ENCODE data around the gene KDM1A.

The KDM1A gene

DNA sequence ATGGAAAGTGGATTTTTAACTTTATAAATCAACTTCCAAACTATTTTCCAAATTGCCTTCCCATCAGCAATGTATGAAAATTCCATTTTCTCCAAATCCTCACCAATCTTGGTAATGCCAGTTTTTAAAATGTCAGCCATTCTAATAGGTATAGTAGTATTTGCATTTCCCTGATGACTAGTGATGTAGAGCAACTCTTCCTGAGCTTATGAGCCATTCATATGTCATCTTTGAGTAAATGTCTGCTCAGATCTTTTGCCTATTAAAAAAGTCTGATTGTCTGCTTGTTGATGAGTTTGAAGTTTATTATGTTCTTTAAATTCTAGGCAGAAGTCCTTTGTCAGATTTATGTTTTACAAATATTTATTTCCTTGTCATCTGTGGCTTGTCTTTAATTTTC, 54.7 kb downstream of the KDM1A start:
- TF ChIP-seq, protein P1, sequence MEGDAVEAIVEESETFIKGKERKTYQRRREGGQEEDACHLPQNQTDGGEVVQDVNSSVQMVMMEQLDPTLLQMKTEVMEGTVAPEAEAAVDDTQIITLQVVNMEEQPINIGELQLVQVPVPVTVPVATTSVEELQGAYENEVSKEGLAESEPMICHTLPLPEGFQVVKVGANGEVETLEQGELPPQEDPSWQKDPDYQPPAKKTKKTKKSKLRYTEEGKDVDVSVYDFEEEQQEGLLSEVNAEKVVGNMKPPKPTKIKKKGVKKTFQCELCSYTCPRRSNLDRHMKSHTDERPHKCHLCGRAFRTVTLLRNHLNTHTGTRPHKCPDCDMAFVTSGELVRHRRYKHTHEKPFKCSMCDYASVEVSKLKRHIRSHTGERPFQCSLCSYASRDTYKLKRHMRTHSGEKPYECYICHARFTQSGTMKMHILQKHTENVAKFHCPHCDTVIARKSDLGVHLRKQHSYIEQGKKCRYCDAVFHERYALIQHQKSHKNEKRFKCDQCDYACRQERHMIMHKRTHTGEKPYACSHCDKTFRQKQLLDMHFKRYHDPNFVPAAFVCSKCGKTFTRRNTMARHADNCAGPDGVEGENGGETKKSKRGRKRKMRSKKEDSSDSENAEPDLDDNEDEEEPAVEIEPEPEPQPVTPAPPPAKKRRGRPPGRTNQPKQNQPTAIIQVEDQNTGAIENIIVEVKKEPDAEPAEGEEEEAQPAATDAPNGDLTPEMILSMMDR (IDR thresholded peaks at IDR 0.05; ENCODE audit: low read length, missing control alignments), result no peak

DNA sequence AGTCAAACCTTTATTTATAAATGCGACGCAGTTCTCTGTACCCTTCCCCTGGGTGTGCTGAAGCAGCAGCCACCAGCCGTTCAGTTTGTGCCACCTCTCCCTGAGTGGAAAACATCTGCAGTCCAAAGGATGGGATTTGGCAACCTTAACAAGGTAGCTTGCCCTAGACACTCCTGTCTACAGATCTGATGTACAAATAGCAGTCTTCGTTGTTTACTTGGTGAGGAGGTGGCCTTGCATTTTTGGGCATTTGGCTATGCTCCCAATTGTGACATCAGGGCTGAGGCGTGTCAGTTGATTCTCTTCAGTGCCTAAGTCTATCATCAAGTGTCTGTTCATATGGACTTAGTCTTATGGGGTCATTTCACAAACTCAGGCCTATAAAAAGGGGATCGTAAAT, 59.8 kb downstream of the KDM1A start:
- TF ChIP-seq, protein P1 (IDR thresholded peaks at IDR 0.05; ENCODE audit: low read length, missing control alignments), result no peak
- H3K4me3 ChIP-seq (replicated peaks; ENCODE audit: low read depth, low read length), result no peak overlapping the region
- DNase-seq (ENCODE audit: low read depth), result no peak

More for the DNA sequence above, 54.7 kb downstream of the KDM1A start:
- no peak for DNase-seq (ENCODE audit: low read depth)
- no peak overlapping the region for H3K4me3 ChIP-seq (replicated peaks; ENCODE audit: low read depth, low read length)

DNA sequence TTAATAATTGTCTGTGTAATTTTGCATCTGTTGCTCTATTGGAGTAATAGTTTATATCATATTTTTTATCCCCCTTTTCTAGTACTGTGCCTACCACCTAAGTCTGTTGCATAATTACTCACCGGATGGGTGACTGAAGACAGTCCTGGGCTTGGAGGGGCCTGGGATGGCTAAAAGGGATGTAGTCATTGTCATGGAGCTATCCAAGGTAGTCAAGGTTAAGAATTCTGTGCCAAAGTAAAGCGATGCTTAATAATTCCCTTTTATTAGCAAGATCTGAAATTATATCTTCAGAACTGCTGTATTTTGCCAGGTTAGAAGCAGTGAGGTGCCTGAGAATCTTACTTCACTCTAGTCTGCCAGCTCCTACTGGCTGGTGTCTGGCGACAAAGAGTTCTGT, 61.6 kb downstream of the KDM1A start:
- no peak overlapping the region for H3K4me3 ChIP-seq (replicated peaks; ENCODE audit: low read depth, low read length)
- TF ChIP-seq, protein P1 (IDR thresholded peaks at IDR 0.05; ENCODE audit: low read length, missing control alignments), result no peak
- DNase-seq (ENCODE audit: low read depth), result no peak

DNA sequence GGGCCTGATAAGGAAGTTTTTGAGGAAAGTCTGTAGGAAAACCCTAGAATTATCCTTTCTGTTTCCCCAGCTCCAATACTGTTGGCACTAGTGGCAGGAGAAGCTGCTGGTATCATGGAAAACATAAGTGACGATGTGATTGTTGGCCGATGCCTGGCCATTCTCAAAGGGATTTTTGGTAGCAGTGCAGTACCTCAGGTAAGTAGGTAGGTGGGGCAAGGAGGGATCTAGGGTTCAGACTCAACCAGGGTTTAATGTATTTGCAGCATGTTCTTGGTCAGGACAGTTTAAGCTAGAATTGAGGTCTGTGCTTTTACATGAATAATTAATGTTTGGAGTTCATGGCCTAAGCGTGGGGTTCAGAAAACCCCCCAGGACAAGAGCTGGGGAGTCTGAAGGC, 62.1 kb downstream of the KDM1A start:
- TF ChIP-seq, protein P1 (IDR thresholded peaks at IDR 0.05; ENCODE audit: low read length, missing control alignments), result peak; percentile 23
- no peak overlapping the region for H3K4me3 ChIP-seq (replicated peaks; ENCODE audit: low read depth, low read length)
- DNase-seq (ENCODE audit: low read depth), result no peak

DNA sequence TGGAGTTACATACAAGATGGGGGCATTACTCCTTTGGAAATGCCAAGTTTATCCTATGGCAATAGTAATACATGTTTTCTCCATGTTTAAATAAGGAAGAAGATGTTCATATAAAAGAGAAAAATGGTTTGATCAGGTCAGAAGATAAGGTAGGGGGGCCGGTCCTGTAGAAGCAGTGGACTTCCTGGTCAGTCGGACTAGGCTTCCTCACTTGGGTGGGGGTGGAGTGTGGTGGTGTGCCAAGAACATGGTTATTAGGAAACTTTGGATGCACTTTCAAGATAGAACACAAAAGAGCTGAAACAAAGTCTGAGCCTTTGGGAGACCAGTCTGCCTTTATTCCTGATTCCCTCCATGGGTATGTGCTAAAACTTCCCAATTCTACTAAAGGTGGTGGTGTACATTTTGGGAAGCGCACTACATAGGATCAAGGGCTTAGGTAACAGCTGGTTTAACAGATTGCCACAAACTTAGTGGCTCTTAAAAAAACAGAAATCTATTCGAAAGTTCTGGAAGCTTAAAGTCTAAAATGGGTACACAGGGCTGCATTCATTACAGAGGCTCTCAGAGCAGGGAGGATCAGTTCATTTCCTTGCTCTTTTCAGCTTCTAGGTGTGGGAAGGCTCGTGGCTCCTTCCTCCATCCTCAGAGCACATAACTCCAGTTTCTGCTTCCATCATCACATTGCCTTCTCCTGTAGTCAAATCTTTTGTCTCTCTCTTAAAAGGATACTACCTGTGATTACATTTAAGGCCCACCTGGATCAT, 64.6 kb downstream of the KDM1A start:
- TF ChIP-seq, protein P1 (IDR thresholded peaks at IDR 0.05; ENCODE audit: low read length, missing control alignments), result no peak
- peak; percentile 77 for DNase-seq (ENCODE audit: low read depth)
- no peak overlapping the region for H3K4me3 ChIP-seq (replicated peaks; ENCODE audit: low read depth, low read length)

DNA sequence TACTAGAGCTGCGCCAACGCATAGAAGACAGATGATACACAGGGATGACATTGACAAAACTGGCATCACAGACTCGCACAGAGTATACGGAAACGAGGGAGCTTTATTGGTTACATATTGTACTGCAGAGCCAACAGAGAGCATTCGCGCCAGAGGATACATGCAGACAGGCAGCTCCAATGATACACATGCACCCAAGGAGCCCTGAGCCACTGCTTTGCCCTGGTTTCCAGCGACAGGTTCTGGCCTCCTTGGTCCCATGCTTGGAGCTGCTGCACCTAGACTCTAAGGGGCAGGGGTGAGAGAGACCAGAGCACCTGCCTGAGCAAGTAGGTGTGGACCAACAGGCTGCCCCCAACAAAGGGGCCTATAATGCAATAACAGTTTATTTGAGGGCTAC, 65.6 kb downstream of the KDM1A start:
- DNase-seq (ENCODE audit: low read depth), result no peak

More for the DNA sequence above, 65.6 kb downstream of the KDM1A start:
- TF ChIP-seq, protein P1 (IDR thresholded peaks at IDR 0.05; ENCODE audit: low read length, missing control alignments), result no peak
- no peak overlapping the region for H3K4me3 ChIP-seq (replicated peaks; ENCODE audit: low read depth, low read length)

Measured in fibroblast of pulmonary artery (primary cell).